ENCODE measurements around the gene TLR10. TPM values are rescaled to one million over a fixed set of nuclear protein-coding genes. Genes with fewer than 3 reads are reported as not detected.

TLR10 gene
- total RNA-seq, 1 donor = not detected

DNA sequence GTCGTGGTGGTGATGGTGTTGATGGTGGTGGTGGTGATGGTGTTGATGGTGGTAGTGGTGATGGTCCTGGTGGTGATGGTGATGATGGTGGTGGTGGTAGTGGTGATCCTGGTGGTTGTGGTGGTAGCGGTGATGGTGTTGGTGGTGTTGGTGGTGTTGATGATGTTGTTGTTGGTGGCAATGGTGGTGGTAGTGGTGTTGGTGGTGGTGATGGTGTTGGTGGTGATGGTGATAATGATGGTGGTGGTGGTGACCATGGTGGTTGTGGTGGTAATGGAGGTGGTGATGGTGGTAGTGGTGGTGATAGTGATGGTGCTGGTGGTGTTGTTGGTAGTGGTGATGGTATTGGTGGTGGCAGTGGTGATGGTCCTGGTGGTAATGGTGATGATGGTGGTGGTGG is 49.1 kb downstream of the TLR10 start:
- no peak for DNase-seq (ENCODE audit: low read depth)
- H3K4me3 ChIP-seq (ENCODE audit: low read depth, low read length) = no peak overlapping the region
- TF ChIP-seq, protein P1, sequence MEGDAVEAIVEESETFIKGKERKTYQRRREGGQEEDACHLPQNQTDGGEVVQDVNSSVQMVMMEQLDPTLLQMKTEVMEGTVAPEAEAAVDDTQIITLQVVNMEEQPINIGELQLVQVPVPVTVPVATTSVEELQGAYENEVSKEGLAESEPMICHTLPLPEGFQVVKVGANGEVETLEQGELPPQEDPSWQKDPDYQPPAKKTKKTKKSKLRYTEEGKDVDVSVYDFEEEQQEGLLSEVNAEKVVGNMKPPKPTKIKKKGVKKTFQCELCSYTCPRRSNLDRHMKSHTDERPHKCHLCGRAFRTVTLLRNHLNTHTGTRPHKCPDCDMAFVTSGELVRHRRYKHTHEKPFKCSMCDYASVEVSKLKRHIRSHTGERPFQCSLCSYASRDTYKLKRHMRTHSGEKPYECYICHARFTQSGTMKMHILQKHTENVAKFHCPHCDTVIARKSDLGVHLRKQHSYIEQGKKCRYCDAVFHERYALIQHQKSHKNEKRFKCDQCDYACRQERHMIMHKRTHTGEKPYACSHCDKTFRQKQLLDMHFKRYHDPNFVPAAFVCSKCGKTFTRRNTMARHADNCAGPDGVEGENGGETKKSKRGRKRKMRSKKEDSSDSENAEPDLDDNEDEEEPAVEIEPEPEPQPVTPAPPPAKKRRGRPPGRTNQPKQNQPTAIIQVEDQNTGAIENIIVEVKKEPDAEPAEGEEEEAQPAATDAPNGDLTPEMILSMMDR (IDR thresholded peaks at IDR 0.05; ENCODE audit: insufficient read depth, low read length) = no peak

DNA sequence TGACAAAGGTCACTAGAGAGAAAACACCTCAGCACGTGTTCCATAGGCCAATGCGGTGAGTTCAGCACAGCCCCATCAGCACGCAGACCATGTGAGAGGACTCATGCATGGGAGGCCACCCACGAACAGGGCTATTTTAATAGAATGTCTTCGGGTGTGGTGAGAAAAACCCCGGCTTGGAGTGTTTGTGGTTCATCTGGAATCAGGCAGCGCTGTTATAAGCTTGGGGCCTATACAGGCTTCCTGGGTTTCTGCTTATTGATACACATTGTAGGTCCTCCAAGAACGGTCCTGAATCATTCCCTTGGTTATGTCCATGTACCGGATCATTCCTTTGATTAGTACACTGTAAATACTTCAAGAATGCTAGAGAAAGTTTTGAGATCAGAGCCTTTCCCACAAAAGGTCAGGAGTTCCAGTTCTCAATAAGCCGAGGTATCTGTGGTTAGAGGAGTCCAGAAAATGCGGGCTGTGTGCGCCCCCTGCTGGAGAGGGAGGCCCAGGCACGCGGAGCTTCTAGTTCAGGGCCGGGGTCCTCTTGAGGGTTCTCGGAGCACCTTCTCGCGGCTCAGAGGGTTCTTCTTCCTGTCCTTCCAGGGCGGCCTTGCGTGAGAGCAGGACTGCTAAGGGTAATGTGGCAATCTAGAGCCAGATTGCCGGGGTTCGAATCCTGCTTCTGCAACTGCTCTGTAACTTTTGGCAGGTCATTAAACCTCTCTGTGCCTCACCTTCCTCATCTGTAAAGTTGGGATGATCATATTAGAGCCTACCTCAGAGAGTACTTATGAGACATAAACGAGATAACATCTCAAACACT is 51.8 kb downstream of the TLR10 start:
- peak; percentile 90 for DNase-seq (ENCODE audit: low read depth)
- TF ChIP-seq, protein P1 (IDR thresholded peaks at IDR 0.05; ENCODE audit: insufficient read depth, low read length) = peak; percentile 96
- H3K4me3 ChIP-seq (ENCODE audit: low read depth, low read length) = no peak overlapping the region

DNA sequence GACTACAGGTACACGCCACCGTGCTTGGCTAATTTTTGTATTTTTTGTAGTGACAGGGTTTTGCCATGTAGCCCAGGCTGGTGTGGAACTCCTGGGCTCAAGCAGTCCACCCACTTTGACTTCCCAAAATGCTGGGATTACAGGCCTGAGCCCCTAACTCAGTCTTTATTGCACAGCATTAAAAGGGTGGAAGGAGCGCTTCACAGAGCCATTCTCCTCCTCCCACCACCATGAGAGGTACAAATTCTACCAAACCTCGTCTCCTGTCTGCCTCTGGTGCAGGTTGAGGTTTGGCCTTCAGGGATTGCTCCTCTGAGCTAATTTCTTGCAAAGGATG is 52.3 kb downstream of the TLR10 start:
- H3K4me3 ChIP-seq (ENCODE audit: low read depth, low read length) = no peak overlapping the region
- TF ChIP-seq, protein P1 (IDR thresholded peaks at IDR 0.05; ENCODE audit: insufficient read depth, low read length) = no peak
- no peak for DNase-seq (ENCODE audit: low read depth)

DNA sequence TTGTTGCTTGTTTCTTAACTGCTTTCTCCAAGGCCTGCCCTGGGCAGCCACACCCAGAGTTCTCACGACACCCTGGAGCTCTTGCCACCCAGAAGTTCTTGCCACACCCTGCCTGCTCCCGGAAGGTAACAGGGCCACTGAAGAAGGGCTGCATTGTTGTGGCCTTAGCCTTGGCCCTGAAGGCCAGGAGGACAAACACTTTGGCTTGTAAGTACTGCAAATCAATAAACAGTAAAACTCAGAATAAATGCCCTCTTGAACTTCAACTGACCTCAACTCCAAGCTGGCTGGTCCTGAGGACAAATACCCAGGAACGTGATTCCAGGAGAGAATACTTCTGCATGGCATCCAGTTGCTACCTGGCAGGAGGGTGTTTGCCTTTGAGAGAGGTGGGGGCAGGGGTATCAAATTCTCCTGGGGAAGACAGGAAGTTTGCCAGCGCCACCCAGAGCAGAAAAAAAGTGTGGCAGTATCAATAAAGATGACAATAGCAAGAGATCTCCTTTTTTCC is 54.1 kb downstream of the TLR10 start:
- H3K4me3 ChIP-seq (ENCODE audit: low read depth, low read length) = no peak overlapping the region
- TF ChIP-seq, protein P1 (IDR thresholded peaks at IDR 0.05; ENCODE audit: insufficient read depth, low read length) = no peak
- no peak for DNase-seq (ENCODE audit: low read depth)

DNA sequence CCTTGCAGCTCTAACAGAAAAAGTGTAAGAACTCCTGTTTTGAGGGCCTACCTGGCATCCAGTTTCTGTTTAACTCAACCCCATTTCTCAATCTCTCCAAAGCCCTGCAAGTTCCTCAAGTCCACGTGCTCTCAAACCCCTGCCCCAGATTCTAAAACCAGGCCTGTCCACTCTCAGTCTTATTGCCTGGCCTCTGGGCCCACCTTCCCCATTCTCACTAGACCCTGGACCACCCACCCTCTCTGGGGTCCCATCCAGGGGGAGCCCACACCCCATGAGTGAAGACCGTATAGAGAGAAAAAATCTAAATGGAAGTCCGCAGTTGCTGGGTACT is 58.3 kb downstream of the TLR10 start:
- DNase-seq (ENCODE audit: low read depth) = no peak
- TF ChIP-seq, protein P1 (IDR thresholded peaks at IDR 0.05; ENCODE audit: insufficient read depth, low read length) = no peak
- no peak overlapping the region for H3K4me3 ChIP-seq (ENCODE audit: low read depth, low read length)

DNA sequence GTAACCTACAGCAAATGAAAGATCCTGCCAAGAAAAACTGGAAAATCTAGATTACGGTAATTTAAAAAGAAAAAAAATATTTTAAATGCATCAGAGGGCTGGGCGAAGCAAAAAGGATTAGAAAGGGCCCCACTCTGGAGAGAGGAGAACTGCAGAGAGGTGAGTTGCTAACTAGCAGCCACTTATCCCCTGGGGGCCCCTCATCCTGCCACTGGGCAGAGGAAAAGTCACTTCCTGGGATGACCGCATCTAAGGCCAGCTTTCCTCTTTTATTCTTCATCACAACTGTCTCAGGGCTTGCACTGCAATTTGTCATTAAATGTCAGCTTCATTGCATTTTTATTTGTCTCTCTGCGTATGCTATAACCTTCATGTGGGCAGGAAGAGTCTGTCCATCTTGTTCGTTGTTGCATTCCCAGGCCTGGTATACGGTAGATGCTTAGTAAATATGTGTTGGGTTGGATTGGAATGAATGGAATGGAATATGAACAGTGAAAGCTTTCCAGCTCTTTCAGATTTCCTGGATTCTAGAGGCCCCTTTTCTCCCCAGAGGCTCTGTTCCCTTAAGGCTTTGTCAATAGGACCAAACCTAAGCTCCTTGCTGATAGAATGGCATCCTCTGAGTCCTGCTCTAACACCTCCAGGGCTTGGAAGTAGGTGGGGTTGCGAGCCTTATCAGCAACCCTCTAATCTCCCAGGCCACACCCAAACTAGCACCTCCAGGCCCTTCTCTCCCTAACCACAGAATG is 58.9 kb downstream of the TLR10 start:
- TF ChIP-seq, protein P1 (IDR thresholded peaks at IDR 0.05; ENCODE audit: insufficient read depth, low read length) = no peak
- peak; percentile 46 for DNase-seq (ENCODE audit: low read depth)
- no peak overlapping the region for H3K4me3 ChIP-seq (ENCODE audit: low read depth, low read length)

Measured in fibroblast of the aortic adventitia (primary cell).